Stimulated activated CD8-positive, alpha-beta memory T cell treated with anti-CD3 and anti-CD28 coated beads, Interleukin-12 subunit alpha, Interleukin-12 subunit beta, amount 100 ng/mL, for 24 hours (primary cell): ENCODE measurements around the gene EFCAB5.
"Not testable (repeated sequence)": the region's sequence is repeated elsewhere in the genome, so short reads cannot be mapped to it uniquely, and the experiment has no call there.

Experiments
- DNase-seq: peaks from one replicate; pipeline ENCODE4 v3.0.0-alpha.2; 2020; ENCODE audit errors: extremely low read depth

The EFCAB5 gene

GRCh38 chr17:29935909-29936308 lies 5.5 kb upstream of the EFCAB5 start:
- DNase-seq, result not testable (repeated sequence)

- DNase-seq, result no peak
Observed at GRCh38 chr17:29936724-29937123, 4.7 kb upstream of the EFCAB5 start.

- no peak for DNase-seq
Observed at GRCh38 chr17:29945281-29945680, 3.8 kb downstream of the EFCAB5 start.

- DNase-seq, result no peak
Observed at GRCh38 chr17:29948448-29949215, 7.2 kb downstream of the EFCAB5 start.

- no peak for DNase-seq
Observed at GRCh38 chr17:29949696-29950095, 8.3 kb downstream of the EFCAB5 start.

- DNase-seq, result no peak
Observed at GRCh38 chr17:29954405-29954804, 13.0 kb downstream of the EFCAB5 start.

GRCh38 chr17:29956225-29956624 lies 14.8 kb downstream of the EFCAB5 start:
- no peak for DNase-seq

- DNase-seq, result not testable (repeated sequence)
Observed at GRCh38 chr17:29957488-29957887, 16.1 kb downstream of the EFCAB5 start.

- no peak for DNase-seq
Observed at GRCh38 chr17:29958947-29959657, 17.7 kb downstream of the EFCAB5 start.

- DNase-seq, result no peak
Observed at GRCh38 chr17:29959658-29960337, 18.4 kb downstream of the EFCAB5 start.

GRCh38 chr17:29962656-29963055 lies 21.2 kb downstream of the EFCAB5 start:
- no peak for DNase-seq

- DNase-seq, result no peak
Observed at GRCh38 chr17:29968271-29968670, 26.8 kb downstream of the EFCAB5 start.

- no peak for DNase-seq
Observed at GRCh38 chr17:29972277-29972676, 30.8 kb downstream of the EFCAB5 start.

GRCh38 chr17:29973005-29973404 lies 31.6 kb downstream of the EFCAB5 start:
- DNase-seq, result no peak

GRCh38 chr17:29977836-29978235 lies 36.4 kb downstream of the EFCAB5 start:
- DNase-seq, result no peak

- no peak for DNase-seq
Observed at GRCh38 chr17:29980261-29980660, 38.8 kb downstream of the EFCAB5 start.

GRCh38 chr17:29982991-29983653 lies 41.7 kb downstream of the EFCAB5 start:
- DNase-seq, result no peak

- DNase-seq, result no peak
Observed at GRCh38 chr17:29996458-29996857, 55.0 kb downstream of the EFCAB5 start.

- no peak for DNase-seq
Observed at GRCh38 chr17:30000001-30000754, 58.7 kb downstream of the EFCAB5 start.

GRCh38 chr17:30000755-30001257 lies 59.4 kb downstream of the EFCAB5 start:
- DNase-seq, result no peak

GRCh38 chr17:30002088-30002487 lies 60.7 kb downstream of the EFCAB5 start:
- DNase-seq, result no peak
